Measurements from ENCODE around the gene MATCAP1. TPM values are rescaled to one million over a fixed set of nuclear protein-coding genes. Genes with fewer than 3 reads are reported as not detected.

The MATCAP1 gene
- total and polyA plus RNA-seq, 2 donors, result 11.4 to 20.9 TPM

DNA sequence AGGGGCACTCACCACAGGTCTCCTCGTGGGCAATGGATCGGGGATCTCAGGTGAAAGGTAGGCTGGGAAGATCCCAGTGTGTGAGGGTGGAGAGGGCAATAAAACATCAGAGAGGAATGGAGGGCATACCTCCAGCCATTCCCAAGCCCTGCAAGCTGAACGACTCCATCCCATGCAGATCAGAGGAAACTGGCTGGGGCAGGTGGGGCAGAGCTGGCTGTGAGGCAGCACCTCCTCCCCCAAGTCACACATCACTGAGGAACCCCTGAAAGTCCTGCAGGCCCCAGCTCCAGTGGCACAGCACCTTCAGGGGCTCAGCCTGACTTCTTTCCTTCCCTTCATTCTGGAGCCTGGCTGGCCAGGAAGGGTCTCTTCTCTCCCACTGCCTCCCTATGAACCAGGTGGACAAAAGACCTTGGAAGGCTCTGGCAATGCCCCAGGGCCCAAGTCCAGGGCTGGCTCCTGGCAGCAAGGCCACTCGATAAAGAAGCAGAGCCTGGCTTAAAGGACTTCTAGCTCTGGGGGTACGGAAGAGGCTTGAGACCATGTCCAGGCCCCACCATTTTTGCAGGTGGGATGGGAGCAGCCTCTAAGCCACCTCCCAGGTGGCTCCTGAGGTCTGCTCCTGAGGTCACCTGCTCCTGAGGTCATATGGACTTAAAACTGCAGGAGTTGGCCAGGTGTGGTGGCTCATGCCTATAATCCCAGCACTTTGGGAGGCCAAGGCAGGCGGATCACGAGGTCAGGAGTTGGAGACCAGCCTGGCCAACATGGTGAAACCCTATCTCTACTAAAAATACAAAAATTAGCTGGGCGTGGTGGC lies 29.6 kb upstream of the MATCAP1 start:
- DNase-seq (ENCODE audit: extremely low spot score), result no peak

DNA sequence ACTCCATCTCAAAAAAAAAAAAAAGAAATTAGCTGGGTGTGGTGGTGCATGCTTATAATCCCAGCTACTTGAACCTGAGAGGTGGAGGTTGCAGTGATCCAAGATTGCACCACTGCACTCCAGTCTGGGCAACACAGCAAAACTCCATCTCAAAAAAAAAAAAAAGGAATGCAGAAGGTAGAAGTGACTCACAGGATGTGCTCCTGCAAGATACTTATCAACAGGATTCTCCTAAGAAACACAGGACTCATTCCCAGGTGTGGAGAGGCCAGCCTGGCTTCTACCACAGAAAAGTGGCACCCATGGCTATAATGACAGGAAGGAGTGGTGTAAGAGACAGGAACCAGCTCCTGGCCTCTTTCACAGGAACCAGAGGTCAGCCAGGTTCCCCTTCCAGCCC lies 29.0 kb upstream of the MATCAP1 start:
- Histone ChIP-seq H3K4me3 (ENCODE audit: low read depth, low read length) (no peak overlapping the region), H3K27ac (ENCODE audit: low read depth) (no peak overlapping the region), H3K36me3 (ENCODE audit: insufficient read depth) (no peaks in the 10 kb centered on the region), H3K4me1 (ENCODE audit: insufficient read depth) (no peaks in the 10 kb centered on the region)
- no peak for DNase-seq (ENCODE audit: extremely low spot score)

More for the DNA sequence above, 29.6 kb upstream of the MATCAP1 start:
- Histone ChIP-seq H3K4me1 (ENCODE audit: insufficient read depth) (no peaks in the 10 kb centered on the region), H3K4me3 (ENCODE audit: low read depth, low read length) (no peak overlapping the region), H3K27ac (ENCODE audit: low read depth) (no peak overlapping the region), H3K36me3 (ENCODE audit: insufficient read depth) (no peaks in the 10 kb centered on the region)
- WGBS, result 78% methylated on average over 8 of the region's 8 CpGs

GRCh38 chr16:67211674-67212073 lies 27.9 kb upstream of the MATCAP1 start:
- Histone ChIP-seq H3K4me1 (ENCODE audit: insufficient read depth) (no peaks in the 10 kb centered on the region), H3K27ac (ENCODE audit: low read depth) (no peak overlapping the region), H3K4me3 (ENCODE audit: low read depth, low read length) (no peak overlapping the region), H3K36me3 (ENCODE audit: insufficient read depth) (no peaks in the 10 kb centered on the region)
- DNase-seq (ENCODE audit: extremely low spot score), result no peak
- 83% methylated on average over 7 of the region's 7 CpGs for WGBS

- Histone ChIP-seq H3K4me1 (ENCODE audit: insufficient read depth) (no peaks in the 10 kb centered on the region), H3K36me3 (ENCODE audit: insufficient read depth) (no peaks in the 10 kb centered on the region), H3K27ac (ENCODE audit: low read depth) (no peak overlapping the region), H3K4me3 (ENCODE audit: low read depth, low read length) (no peak overlapping the region)
- 85% methylated on average over 25 of the region's 25 CpGs for WGBS
- no peak for DNase-seq (ENCODE audit: extremely low spot score)
These were observed 26.5 kb upstream of the MATCAP1 start for GRCh38 chr16:67210069-67210937.

DNA sequence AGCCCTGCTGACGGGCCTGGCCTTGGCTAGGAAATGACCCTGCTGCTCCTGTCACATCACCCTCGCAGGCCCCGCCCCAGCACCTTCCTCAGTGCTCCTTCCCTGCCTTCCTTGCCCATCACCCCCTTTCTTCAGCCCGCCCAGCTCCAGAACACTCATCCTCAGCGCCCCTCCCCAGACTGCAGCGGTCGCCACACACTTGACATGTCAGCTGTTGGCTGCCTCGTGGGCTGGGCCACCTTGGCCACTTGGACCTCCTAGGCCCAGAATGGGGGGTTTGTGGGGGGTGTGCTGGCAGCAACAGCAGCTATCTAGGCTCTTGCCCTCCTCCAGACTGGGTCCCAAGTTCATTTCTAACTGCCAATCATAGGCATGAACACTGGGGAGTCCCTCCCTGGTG lies 25.8 kb upstream of the MATCAP1 start:
- 92% methylated on average over 8 of the region's 8 CpGs for WGBS
- Histone ChIP-seq H3K4me1 (ENCODE audit: insufficient read depth) (no peaks in the 10 kb centered on the region), H3K27ac (ENCODE audit: low read depth) (no peak overlapping the region)

GRCh38 chr16:67208154-67208896 lies 24.6 kb upstream of the MATCAP1 start:
- Histone ChIP-seq H3K36me3 (ENCODE audit: insufficient read depth) (no peaks in the 10 kb centered on the region), H3K4me3 (ENCODE audit: low read depth, low read length) (no peak overlapping the region), H3K27ac (ENCODE audit: low read depth) (no peak overlapping the region), H3K4me1 (ENCODE audit: insufficient read depth) (no peaks in the 10 kb centered on the region)
- DNase-seq (ENCODE audit: extremely low spot score), result no peak
- WGBS, result 93% methylated on average over 11 of the region's 11 CpGs

More for the DNA sequence above, 25.8 kb upstream of the MATCAP1 start:
- H3K4me3 ChIP-seq (ENCODE audit: low read depth, low read length), result no peak overlapping the region
- DNase-seq (ENCODE audit: extremely low spot score), result no peak
- no peaks in the 10 kb centered on the region for H3K36me3 ChIP-seq (ENCODE audit: insufficient read depth)

DNA sequence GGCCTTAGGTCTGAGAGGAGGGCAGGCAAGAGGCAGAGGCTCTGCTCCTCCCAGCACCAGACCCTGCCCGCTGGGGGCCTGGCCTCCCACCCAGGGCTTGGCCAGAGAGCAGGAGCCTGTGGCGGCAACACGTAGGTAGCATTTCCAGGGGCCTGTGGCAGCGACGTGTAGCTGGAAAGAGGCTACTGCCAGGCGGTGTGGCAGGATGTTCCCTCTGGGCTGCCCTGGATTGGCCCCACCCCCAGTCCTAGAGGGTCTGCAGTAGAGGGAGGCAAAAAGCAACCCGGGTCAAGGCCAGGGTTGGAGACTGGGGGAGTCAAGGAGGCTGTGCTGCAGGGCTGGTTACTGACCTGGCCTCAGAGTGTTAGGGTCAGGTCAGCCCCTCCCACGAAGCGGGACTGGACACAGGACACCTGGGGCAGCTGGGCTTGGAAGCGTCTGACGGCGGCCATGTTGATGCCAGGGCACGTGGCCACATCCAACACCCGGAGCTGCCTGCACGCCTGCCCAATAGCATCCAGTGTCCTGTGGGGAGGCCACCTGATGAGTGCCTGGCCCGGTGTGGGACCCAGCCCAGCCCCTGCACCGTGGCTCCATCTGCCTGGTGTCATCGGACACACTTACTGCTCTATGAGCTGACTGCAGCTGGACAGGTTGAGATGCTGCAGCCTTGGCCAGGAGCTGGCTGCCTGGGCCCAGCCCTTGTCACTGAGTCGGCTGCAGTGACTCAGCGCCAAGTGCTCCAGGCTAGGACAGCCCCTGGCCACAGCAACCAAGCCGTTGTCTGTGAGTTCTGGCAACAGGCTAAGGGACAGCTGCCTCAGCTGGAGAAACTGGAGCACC lies 23.7 kb upstream of the MATCAP1 start:
- WGBS, result 74% methylated on average over 21 of the region's 21 CpGs
- no peak for DNase-seq (ENCODE audit: extremely low spot score)
- Histone ChIP-seq H3K27ac (ENCODE audit: low read depth) (no peak overlapping the region), H3K36me3 (ENCODE audit: insufficient read depth) (peaks cover 5% of the 10 kb centered on the region), H3K4me3 (ENCODE audit: low read depth, low read length) (no peak overlapping the region), H3K4me1 (ENCODE audit: insufficient read depth) (no peaks in the 10 kb centered on the region)

DNA sequence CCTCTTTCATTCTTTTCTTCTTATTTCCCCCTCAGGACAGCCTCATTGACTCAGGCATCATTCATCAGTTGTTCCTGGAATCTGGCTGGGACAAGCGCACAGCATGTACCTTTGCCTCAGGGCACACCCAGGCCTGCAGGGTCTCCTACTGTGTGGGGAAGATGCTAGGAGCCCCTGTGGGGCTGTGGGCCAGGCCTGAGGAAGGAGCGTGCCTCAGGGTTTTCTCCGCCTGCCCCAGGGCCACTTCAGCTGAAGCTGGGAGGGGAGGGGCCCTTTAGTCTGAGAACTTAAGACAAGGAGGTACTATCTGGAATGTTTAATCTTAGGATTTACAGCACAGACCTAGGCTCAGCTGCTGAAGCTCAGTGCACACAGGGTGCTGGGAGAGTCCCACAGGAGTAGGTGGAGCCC lies 23.1 kb upstream of the MATCAP1 start:
- Histone ChIP-seq H3K4me3 (ENCODE audit: low read depth, low read length) (no peak overlapping the region), H3K27ac (ENCODE audit: low read depth) (no peak overlapping the region), H3K4me1 (ENCODE audit: insufficient read depth) (no peaks in the 10 kb centered on the region), H3K36me3 (ENCODE audit: insufficient read depth) (peaks cover 5% of the 10 kb centered on the region)
- WGBS, result 92% methylated on average over 3 of the region's 3 CpGs
- no peak for DNase-seq (ENCODE audit: extremely low spot score)

DNA sequence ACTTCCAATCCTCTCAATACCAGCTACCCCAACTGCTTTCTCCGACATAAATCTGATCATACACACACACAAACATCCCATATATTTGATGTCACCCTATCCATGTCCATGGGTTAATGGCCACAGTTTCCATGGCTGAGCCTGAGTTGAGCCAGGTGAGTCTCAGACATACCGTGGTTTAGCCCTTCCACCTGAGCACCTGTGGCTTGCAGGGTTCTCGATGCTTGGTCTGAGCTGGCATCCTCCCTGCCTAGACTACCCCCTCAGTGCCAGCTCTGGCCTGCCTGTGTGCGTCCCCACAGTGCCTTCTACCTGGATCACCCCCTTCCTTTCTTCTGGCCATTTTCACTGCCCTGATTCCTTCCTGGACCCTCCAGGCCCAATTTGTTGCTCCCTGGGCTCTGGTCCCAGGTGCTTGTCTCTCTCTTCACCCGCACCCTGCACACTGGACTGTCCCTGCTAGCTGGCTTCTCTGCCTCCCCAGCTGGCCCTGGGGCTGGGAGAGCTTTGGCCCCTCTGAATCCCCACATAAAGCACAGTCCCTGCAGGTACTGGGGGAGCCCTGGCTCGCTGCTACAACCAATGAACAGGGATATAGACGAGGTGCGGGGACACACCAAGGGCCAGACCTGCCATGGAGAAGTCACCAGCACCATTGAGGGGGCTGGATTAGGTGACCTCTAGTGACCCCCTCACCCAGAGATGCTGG lies 22.5 kb upstream of the MATCAP1 start:
- H3K27ac ChIP-seq (ENCODE audit: low read depth), result no peak overlapping the region
- DNase-seq (ENCODE audit: extremely low spot score), result no peak
- no peak overlapping the region for H3K4me3 ChIP-seq (ENCODE audit: low read depth, low read length)
- peaks cover 5% of the 10 kb centered on the region for H3K36me3 ChIP-seq (ENCODE audit: insufficient read depth)
- 92% methylated on average over 8 of the region's 8 CpGs for WGBS
- H3K4me1 ChIP-seq (ENCODE audit: insufficient read depth), result no peaks in the 10 kb centered on the region

GRCh38 chr16:67204076-67204475 lies 20.3 kb upstream of the MATCAP1 start:
- WGBS, result 82% methylated on average over 4 of the region's 4 CpGs
- Histone ChIP-seq H3K4me3 (ENCODE audit: low read depth, low read length) (no peak overlapping the region), H3K4me1 (ENCODE audit: insufficient read depth) (no peaks in the 10 kb centered on the region), H3K36me3 (ENCODE audit: insufficient read depth) (peaks cover 5% of the 10 kb centered on the region), H3K27ac (ENCODE audit: low read depth) (no peak overlapping the region)
- DNase-seq (ENCODE audit: extremely low spot score), result no peak

DNA sequence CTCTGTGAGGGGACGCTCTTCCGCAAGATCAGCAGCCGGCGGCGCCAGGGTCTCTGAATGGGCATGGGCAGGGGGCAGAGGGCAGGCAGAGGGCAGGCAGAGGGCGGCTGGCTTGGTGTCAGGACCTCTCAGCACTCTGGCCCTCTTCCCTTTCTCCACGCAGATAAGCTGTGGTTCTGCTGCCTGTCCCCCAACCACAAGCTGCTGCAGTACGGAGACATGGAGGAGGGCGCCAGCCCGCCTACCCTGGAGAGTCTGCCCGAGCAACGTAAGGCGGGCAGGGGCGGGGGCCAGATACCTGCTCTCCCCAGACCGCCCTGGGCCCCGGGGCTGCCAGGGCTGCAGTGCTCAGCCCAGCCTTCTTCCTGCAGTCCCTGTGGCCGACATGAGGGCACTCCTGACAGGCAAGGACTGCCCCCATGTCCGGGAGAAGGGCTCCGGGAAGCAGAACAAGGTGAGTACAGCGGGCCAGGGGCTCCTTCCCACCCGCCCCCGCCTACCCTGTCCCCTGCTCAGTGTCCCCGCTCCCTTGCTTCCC lies 19.3 kb upstream of the MATCAP1 start:
- Histone ChIP-seq H3K36me3 (ENCODE audit: insufficient read depth) (peaks cover 5% of the 10 kb centered on the region), H3K27ac (ENCODE audit: low read depth) (no peak overlapping the region), H3K4me3 (ENCODE audit: low read depth, low read length) (no peak overlapping the region), H3K4me1 (ENCODE audit: insufficient read depth) (no peaks in the 10 kb centered on the region)
- DNase-seq (ENCODE audit: extremely low spot score), result no peak
- WGBS, result 88% methylated on average over 23 of the region's 23 CpGs

- Histone ChIP-seq H3K4me3 (ENCODE audit: low read depth, low read length) (no peak overlapping the region), H3K27ac (ENCODE audit: low read depth) (no peak overlapping the region), H3K4me1 (ENCODE audit: insufficient read depth) (no peaks in the 10 kb centered on the region), H3K36me3 (ENCODE audit: insufficient read depth) (peaks cover 5% of the 10 kb centered on the region)
- whole genome bisulfite sequencing, result 95% methylated on average over 12 of the region's 12 CpGs
- DNase-seq (ENCODE audit: extremely low spot score), result no peak
These were observed 18.7 kb upstream of the MATCAP1 start for GRCh38 chr16:67202426-67202825.

Data from urinary bladder (tissue), 4 donors.